DND-41 (cell line): Measurements from ENCODE around the gene ZNF609.

ENCODE experiments used
- EZH2 ChIP-seq: IDR thresholded peaks from 3 replicates; pipeline ENCODE4 v1.6.1; 2012; ENCODE audit warnings: borderline replicate concordance, low read depth, mild to moderate bottlenecking, moderate library complexity, low read length, inconsistent platforms; ENCODE audit not compliant: severe bottlenecking
- TF ChIP-seq, protein P1 (sequence below): IDR thresholded peaks from 2 replicates; pipeline ENCODE4 v1.5.1; 2012; ENCODE audit warnings: borderline replicate concordance, low read length, moderate library complexity, mild to moderate bottlenecking; ENCODE audit not compliant: poor library complexity, severe bottlenecking; ENCODE audit errors: extremely low read depth

DNA sequence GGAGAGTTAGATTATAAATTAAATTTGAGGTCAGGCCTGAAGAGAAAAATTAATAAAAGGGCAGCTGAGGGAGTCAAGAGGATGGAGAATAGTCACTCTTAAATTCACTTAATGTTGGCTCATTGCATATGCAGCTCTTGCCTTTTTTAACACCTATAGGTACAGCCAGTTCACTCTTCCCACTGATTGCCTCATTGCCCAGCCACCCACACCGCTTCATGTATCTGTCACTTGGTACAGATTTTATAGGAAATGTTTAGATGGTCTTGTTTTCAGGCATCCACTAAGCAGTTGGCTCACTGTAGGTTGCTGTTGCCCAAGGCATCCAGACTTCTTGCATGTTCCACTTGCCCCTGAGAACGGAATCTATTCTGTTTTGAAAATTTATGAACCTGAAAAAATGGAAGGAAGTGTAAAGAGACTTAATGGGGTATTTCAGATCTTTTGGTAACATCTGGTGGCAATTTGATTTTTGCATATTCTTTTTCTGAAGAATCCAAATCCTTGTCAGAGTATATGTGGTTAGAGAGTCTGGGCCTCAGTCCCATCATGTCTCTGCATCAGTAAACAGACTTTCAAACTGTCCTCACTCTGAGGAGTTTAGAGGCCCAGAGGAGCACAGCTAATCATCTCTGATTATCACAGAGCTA lies 163.1 kb downstream of the ZNF609 start:
- TF ChIP-seq, protein P1, sequence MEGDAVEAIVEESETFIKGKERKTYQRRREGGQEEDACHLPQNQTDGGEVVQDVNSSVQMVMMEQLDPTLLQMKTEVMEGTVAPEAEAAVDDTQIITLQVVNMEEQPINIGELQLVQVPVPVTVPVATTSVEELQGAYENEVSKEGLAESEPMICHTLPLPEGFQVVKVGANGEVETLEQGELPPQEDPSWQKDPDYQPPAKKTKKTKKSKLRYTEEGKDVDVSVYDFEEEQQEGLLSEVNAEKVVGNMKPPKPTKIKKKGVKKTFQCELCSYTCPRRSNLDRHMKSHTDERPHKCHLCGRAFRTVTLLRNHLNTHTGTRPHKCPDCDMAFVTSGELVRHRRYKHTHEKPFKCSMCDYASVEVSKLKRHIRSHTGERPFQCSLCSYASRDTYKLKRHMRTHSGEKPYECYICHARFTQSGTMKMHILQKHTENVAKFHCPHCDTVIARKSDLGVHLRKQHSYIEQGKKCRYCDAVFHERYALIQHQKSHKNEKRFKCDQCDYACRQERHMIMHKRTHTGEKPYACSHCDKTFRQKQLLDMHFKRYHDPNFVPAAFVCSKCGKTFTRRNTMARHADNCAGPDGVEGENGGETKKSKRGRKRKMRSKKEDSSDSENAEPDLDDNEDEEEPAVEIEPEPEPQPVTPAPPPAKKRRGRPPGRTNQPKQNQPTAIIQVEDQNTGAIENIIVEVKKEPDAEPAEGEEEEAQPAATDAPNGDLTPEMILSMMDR, result no peak
- no peak for TF ChIP-seq EZH2
